Astrocyte (in vitro differentiated cells and primary cell): Measurements from ENCODE around the gene TEX51. TPM values are rescaled to one million over a fixed set of nuclear protein-coding genes. Genes with fewer than 3 reads are reported as not detected.

Source experiments
- DNase-seq: peaks from one replicate; pipeline ENCODE4 v3.0.0-alpha.2; 2010; ENCODE audit warnings: low read depth
- FAIRE-seq: peaks from 2 replicates; lab custom pipeline; 2011; peaks lifted over from hg19 to GRCh38; lab: Jason Lieb, UNC
- H2AFZ ChIP-seq: 2 replicates; pipeline ENCODE4 v1.6.0; 2012; ENCODE audit warnings: low read depth, low read length, inconsistent platforms
- H3K27ac ChIP-seq: 2 replicates; pipeline ENCODE4 v1.5.1; 2011; ENCODE audit warnings: low read depth, low read length, inconsistent platforms
- H3K27me3 ChIP-seq: 2 replicates; pipeline ENCODE4 v1.6.0; 2011; ENCODE audit warnings: low read length, inconsistent platforms; ENCODE audit not compliant: insufficient read depth
- H3K36me3 ChIP-seq: 2 replicates; pipeline ENCODE4 v1.5.1; 2011; ENCODE audit warnings: low read length, inconsistent platforms; ENCODE audit not compliant: insufficient read depth
- H3K4me1 ChIP-seq: 2 replicates; pipeline ENCODE4 v1.5.1; 2011; ENCODE audit warnings: low read length, inconsistent platforms; ENCODE audit not compliant: insufficient read depth
- H3K4me2 ChIP-seq: 2 replicates; pipeline ENCODE4 v1.6.0; 2012; ENCODE audit warnings: low read length, inconsistent platforms
- H3K4me3 ChIP-seq: 2 replicates; pipeline ENCODE4 v1.5.1; 2011; ENCODE audit warnings: low read depth, mild to moderate bottlenecking, low read length, inconsistent platforms; ENCODE audit not compliant: insufficient read depth
- H3K79me2 ChIP-seq: 2 replicates; pipeline ENCODE4 v1.6.0; 2012; ENCODE audit warnings: mild to moderate bottlenecking, low read length, inconsistent platforms; ENCODE audit not compliant: insufficient read depth
- H3K9ac ChIP-seq: 2 replicates; pipeline ENCODE4 v1.6.0; 2012; ENCODE audit warnings: mild to moderate bottlenecking, low read length, inconsistent platforms
- H3K9me3 ChIP-seq: 2 replicates; pipeline ENCODE4 v1.5.1; 2012; ENCODE audit warnings: low read depth, mild to moderate bottlenecking, low read length, inconsistent platforms; ENCODE audit not compliant: insufficient read depth
- H4K20me1 ChIP-seq: 2 replicates; pipeline ENCODE4 v1.6.0; 2012; ENCODE audit warnings: low read length, inconsistent platforms; ENCODE audit not compliant: insufficient read depth
- H3K27ac Mint-ChIP-seq: one replicate; pipeline ENCODE4 v1.8.0; 2021; ENCODE audit warnings: mild to moderate bottlenecking, mixed read lengths; ENCODE audit not compliant: unreplicated experiment
- H3K27me3 Mint-ChIP-seq: one replicate; pipeline ENCODE4 v1.8.0; 2021; ENCODE audit warnings: low read depth, mixed read lengths; ENCODE audit not compliant: unreplicated experiment
- H3K36me3 Mint-ChIP-seq: one replicate; pipeline ENCODE4 v1.8.0; 2021; ENCODE audit warnings: low read depth, mixed read lengths; ENCODE audit not compliant: unreplicated experiment
- H3K4me1 Mint-ChIP-seq: one replicate; pipeline ENCODE4 v1.8.0; 2021; ENCODE audit warnings: low read depth, mixed read lengths; ENCODE audit not compliant: unreplicated experiment
- H3K4me3 Mint-ChIP-seq: one replicate; pipeline ENCODE4 v1.8.0; 2021; ENCODE audit warnings: mild to moderate bottlenecking, moderate library complexity, mixed read lengths; ENCODE audit not compliant: unreplicated experiment
- H3K9me3 Mint-ChIP-seq: one replicate; pipeline ENCODE4 v1.8.0; 2021; ENCODE audit warnings: mild to moderate bottlenecking, mixed read lengths; ENCODE audit not compliant: unreplicated experiment
- EZH2 ChIP-seq: IDR thresholded peaks from 2 replicates; pipeline ENCODE4 v1.6.1; 2012; ENCODE audit warnings: mild to moderate bottlenecking, low read length, inconsistent platforms; ENCODE audit not compliant: insufficient read depth
- total RNA-seq: library from RNA; stranded (reverse); gene quantifications from 2 replicates; pipeline ENCODE4 v1.2.1, GENCODE V29; 2021
- TF ChIP-seq, protein P1 (sequence below): IDR thresholded peaks from 2 replicates; pipeline ENCODE4 v1.5.1; 2011; ENCODE audit warnings: low read depth, mild to moderate bottlenecking, inconsistent platforms, low read length, moderate library complexity; ENCODE audit not compliant: insufficient read depth

TEX51 gene
- total RNA-seq, 1 donor from 2014 or later = not detected

DNA sequence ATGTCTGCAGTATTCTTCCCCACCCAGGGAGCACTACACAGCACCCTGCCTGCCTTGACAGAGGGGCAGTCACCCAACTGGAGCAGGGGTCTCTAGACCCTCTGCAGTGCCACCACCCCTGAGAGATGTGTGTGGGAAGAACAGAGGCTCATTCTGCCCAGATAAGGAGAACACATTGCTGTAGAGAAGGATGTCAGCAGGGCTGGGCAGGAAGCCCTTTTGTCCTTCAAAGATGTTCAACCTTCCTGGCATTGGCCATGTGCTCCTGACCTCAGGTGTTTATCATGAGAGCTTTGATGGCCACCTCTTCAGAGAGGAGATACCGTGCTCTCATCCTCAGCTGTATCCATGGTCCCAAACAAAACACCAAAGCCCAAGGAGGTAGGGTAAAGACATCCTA lies 4.6 kb upstream of the TEX51 start:
- H3K4me2 ChIP-seq = no peak overlapping the region
- no peak overlapping the region for H3K4me3 ChIP-seq
- no peaks in the 10 kb centered on the region for H3K79me2 ChIP-seq
- Mint-ChIP-seq H3K27ac (no peak overlapping the region), H3K27me3 (peaks cover 16% of the 10 kb centered on the region), H3K4me1 (no peaks in the 10 kb centered on the region), H3K9me3 (peaks cover 4% of the 10 kb centered on the region), H3K36me3 (no peaks in the 10 kb centered on the region), H3K4me3 (no peak overlapping the region)
- H3K9ac ChIP-seq = no peak overlapping the region
- no peak for FAIRE-seq
- no peak overlapping the region for H3K27ac ChIP-seq
- no peak for DNase-seq
- H3K27me3 ChIP-seq = no peaks in the 10 kb centered on the region
- no peaks in the 10 kb centered on the region for H3K9me3 ChIP-seq
- TF ChIP-seq, protein P1, sequence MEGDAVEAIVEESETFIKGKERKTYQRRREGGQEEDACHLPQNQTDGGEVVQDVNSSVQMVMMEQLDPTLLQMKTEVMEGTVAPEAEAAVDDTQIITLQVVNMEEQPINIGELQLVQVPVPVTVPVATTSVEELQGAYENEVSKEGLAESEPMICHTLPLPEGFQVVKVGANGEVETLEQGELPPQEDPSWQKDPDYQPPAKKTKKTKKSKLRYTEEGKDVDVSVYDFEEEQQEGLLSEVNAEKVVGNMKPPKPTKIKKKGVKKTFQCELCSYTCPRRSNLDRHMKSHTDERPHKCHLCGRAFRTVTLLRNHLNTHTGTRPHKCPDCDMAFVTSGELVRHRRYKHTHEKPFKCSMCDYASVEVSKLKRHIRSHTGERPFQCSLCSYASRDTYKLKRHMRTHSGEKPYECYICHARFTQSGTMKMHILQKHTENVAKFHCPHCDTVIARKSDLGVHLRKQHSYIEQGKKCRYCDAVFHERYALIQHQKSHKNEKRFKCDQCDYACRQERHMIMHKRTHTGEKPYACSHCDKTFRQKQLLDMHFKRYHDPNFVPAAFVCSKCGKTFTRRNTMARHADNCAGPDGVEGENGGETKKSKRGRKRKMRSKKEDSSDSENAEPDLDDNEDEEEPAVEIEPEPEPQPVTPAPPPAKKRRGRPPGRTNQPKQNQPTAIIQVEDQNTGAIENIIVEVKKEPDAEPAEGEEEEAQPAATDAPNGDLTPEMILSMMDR = no peak
- TF ChIP-seq EZH2 = no peak
- no peaks in the 10 kb centered on the region for H3K4me1 ChIP-seq
- H3K36me3 ChIP-seq = no peaks in the 10 kb centered on the region
- H2AFZ ChIP-seq = no peak overlapping the region
- H4K20me1 ChIP-seq = no peaks in the 10 kb centered on the region

DNA sequence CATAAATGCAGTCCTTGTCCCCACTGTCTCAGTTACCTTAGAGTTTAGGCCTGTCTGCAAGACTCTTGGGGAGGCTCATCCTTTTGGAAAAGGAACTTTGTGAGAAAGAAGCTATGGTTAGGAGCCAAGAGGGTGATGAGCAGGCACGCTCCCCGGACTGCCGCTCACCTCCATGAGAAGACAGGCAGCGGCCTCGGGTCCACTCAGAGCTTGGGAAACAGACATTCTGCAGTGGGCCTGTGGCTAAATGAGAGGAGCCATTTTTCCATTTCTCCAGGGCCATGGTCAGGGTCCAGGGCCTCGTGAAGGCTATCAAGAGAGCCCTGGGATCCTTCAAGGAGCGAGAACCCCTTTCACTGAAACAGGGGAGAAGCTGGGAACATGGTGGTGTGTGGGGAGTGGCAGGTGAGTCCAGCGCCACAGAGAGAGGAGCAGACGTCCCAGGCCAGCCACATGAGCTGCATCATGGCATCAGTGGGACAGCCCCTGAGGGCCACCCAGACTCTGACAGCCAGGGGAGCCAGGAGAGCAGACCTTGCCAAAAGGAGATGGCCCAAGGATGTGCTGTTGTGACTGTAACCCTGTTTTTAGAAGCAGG lies 4.0 kb upstream of the TEX51 start:
- DNase-seq (no peak), FAIRE-seq (no peak)
- no peaks in the 10 kb centered on the region for H3K9me3 ChIP-seq
- Mint-ChIP-seq H3K27ac (no peak overlapping the region), H3K27me3 (peaks cover 19% of the 10 kb centered on the region), H3K4me3 (no peak overlapping the region), H3K9me3 (peaks cover 4% of the 10 kb centered on the region), H3K36me3 (no peaks in the 10 kb centered on the region), H3K4me1 (no peaks in the 10 kb centered on the region)
- H2AFZ ChIP-seq = no peak overlapping the region
- H3K4me3 ChIP-seq = no peak overlapping the region
- no peak overlapping the region for H3K27ac ChIP-seq
- no peaks in the 10 kb centered on the region for H3K79me2 ChIP-seq
- H3K4me1 ChIP-seq = no peaks in the 10 kb centered on the region
- TF ChIP-seq, protein P1 = no peak
- no peak for TF ChIP-seq EZH2
- no peak overlapping the region for H3K4me2 ChIP-seq
- H3K27me3 ChIP-seq = no peaks in the 10 kb centered on the region
- H4K20me1 ChIP-seq = no peaks in the 10 kb centered on the region
- no peaks in the 10 kb centered on the region for H3K36me3 ChIP-seq
- H3K9ac ChIP-seq = no peak overlapping the region

- Mint-ChIP-seq H3K36me3 (no peaks in the 10 kb centered on the region), H3K4me3 (no peak overlapping the region), H3K4me1 (no peaks in the 10 kb centered on the region), H3K9me3 (peaks cover 5% of the 10 kb centered on the region), H3K27me3 (peaks cover 20% of the 10 kb centered on the region), H3K27ac (no peak overlapping the region)
- no peak overlapping the region for H3K9ac ChIP-seq
- no peak overlapping the region for H3K4me2 ChIP-seq
- no peaks in the 10 kb centered on the region for H3K27me3 ChIP-seq
- no peaks in the 10 kb centered on the region for H4K20me1 ChIP-seq
- H2AFZ ChIP-seq = no peak overlapping the region
- H3K9me3 ChIP-seq = no peaks in the 10 kb centered on the region
- no peak for DNase-seq
- H3K79me2 ChIP-seq = no peaks in the 10 kb centered on the region
- no peaks in the 10 kb centered on the region for H3K36me3 ChIP-seq
- no peak for TF ChIP-seq EZH2
- TF ChIP-seq, protein P1 = no peak
- H3K27ac ChIP-seq = no peak overlapping the region
- no peaks in the 10 kb centered on the region for H3K4me1 ChIP-seq
- no peak overlapping the region for H3K4me3 ChIP-seq
- no peak for FAIRE-seq
Measured at GRCh38 chr2:126895336-126895735, 3.4 kb upstream of the TEX51 start.
